ENCODE results near the gene CWC27. TPM values are rescaled to one million over a fixed set of nuclear protein-coding genes. Genes with fewer than 3 reads are reported as not detected.
"Not testable (repeated sequence)": the region's sequence is repeated elsewhere in the genome, so short reads cannot be mapped to it uniquely, and the experiment has no call there.

Gene CWC27
- total RNA-seq, 1 experiment from 2014 or later, result 12.6 TPM

GRCh38 chr5:64895748-64896147, 127.0 kb downstream of the CWC27 start:
- POLR2A ChIA-PET (ENCODE audit: unreplicated experiment), result no interaction called here
- intact Hi-C loops (cut with micrococcal nuclease), result no loop called here

GRCh38 chr5:64899838-64900237, 131.1 kb downstream of the CWC27 start:
- DNase-seq, result no peak
- no peaks in the 10 kb centered on the region for H3K27me3 ChIP-seq (ENCODE audit: low read length)
- CTCF ChIA-PET, result no interaction called here
- H3K9ac ChIP-seq (ENCODE audit: low read length), result no peak overlapping the region
- POLR2A ChIA-PET (ENCODE audit: unreplicated experiment), result no interaction called here
- H4K20me1 ChIP-seq (ENCODE audit: low read length), result no peaks in the 10 kb centered on the region
- no TSS peak for BruUV-seq (replicated peaks)
- no peaks in the 10 kb centered on the region for H3K79me2 ChIP-seq (ENCODE audit: low read length)
- H3F3A ChIP-seq (ENCODE audit: low read length, unreplicated experiment), result no peaks in the 10 kb centered on the region
- no peak for TF ChIP-seq EZH2phosphoT487 (IDR thresholded peaks at IDR 0.05; ENCODE audit: borderline replicate concordance, low read length)
- no peak for TF ChIP-seq CTCF (conservative IDR thresholded peaks at IDR 0.05; ENCODE audit: low read depth, low read length)
- no peak for TF ChIP-seq EZH2 (IDR thresholded peaks at IDR 0.05; ENCODE audit: low read length, unreplicated experiment)
- no peak overlapping the region for H2AFZ ChIP-seq (ENCODE audit: low read length)
- ATAC-seq, result no peak
- H3K4me1 ChIP-seq (ENCODE audit: insufficient read depth, low read length), result peaks cover 5% of the 10 kb centered on the region; the same call in 1 of the 2 replicates
- no peak overlapping the region for H3K4me2 ChIP-seq (ENCODE audit: low read length)
- H3K9me3 ChIP-seq (ENCODE audit: low read length), result no peaks in the 10 kb centered on the region
- no peaks in the 10 kb centered on the region for H3K9me2 ChIP-seq (replicated peaks; ENCODE audit: low read length)
- intact Hi-C loops (cut with micrococcal nuclease), result no loop called here
- no peaks in the 10 kb centered on the region for H3K36me3 ChIP-seq (ENCODE audit: low read depth, low read length)
- H3K27ac ChIP-seq (ENCODE audit: low read length), result no peak overlapping the region
- no peak overlapping the region for H3K4me3 ChIP-seq (ENCODE audit: low read length)

More at GRCh38 chr5:64895748-64896147, 127.0 kb downstream of the CWC27 start:
- Histone ChIP-seq H3K4me1 (ENCODE audit: insufficient read depth, low read length) (peaks cover 5% of the 10 kb centered on the region; the same call in 1 of the 2 replicates), H4K20me1 (ENCODE audit: low read length) (no peaks in the 10 kb centered on the region), H3K9me3 (ENCODE audit: low read length) (no peaks in the 10 kb centered on the region), H3K4me2 (ENCODE audit: low read length) (no peak overlapping the region), H3K36me3 (ENCODE audit: low read depth, low read length) (no peaks in the 10 kb centered on the region), H2AFZ (ENCODE audit: low read length) (no peak overlapping the region), H3K9me2 (replicated peaks; ENCODE audit: low read length) (no peaks in the 10 kb centered on the region), H3F3A (ENCODE audit: low read length, unreplicated experiment) (no peaks in the 10 kb centered on the region), H3K79me2 (ENCODE audit: low read length) (no peaks in the 10 kb centered on the region), H3K9ac (ENCODE audit: low read length) (no peak overlapping the region), H3K4me3 (ENCODE audit: low read length) (no peak overlapping the region), H3K27me3 (ENCODE audit: low read length) (no peaks in the 10 kb centered on the region), H3K27ac (ENCODE audit: low read length) (no peak overlapping the region)
- CTCF ChIA-PET, result no interaction called here
- ATAC-seq, result no peak
- no TSS peak for BruUV-seq (replicated peaks)
- TF ChIP-seq CTCF (conservative IDR thresholded peaks at IDR 0.05; ENCODE audit: low read depth, low read length) (no peak), EZH2 (IDR thresholded peaks at IDR 0.05; ENCODE audit: low read length, unreplicated experiment) (no peak), EZH2phosphoT487 (IDR thresholded peaks at IDR 0.05; ENCODE audit: borderline replicate concordance, low read length) (no peak)
- no peak for DNase-seq

GRCh38 chr5:64900618-64901017, 131.9 kb downstream of the CWC27 start:
- no peaks in the 10 kb centered on the region for H3K9me2 ChIP-seq (replicated peaks; ENCODE audit: low read length)
- no peaks in the 10 kb centered on the region for H3K79me2 ChIP-seq (ENCODE audit: low read length)
- no peak overlapping the region for H3K9ac ChIP-seq (ENCODE audit: low read length)
- no TSS peak for BruUV-seq (replicated peaks)
- H2AFZ ChIP-seq (ENCODE audit: low read length), result no peak overlapping the region
- no peaks in the 10 kb centered on the region for H3K27me3 ChIP-seq (ENCODE audit: low read length)
- H3K27ac ChIP-seq (ENCODE audit: low read length), result peak overlapping the region; percentile 47
- TF ChIP-seq EZH2 (IDR thresholded peaks at IDR 0.05; ENCODE audit: low read length, unreplicated experiment) (no peak), CTCF (conservative IDR thresholded peaks at IDR 0.05; ENCODE audit: low read depth, low read length) (no peak), EZH2phosphoT487 (IDR thresholded peaks at IDR 0.05; ENCODE audit: borderline replicate concordance, low read length) (no peak)
- H3K4me3 ChIP-seq (ENCODE audit: low read length), result no peak overlapping the region
- H3K4me2 ChIP-seq (ENCODE audit: low read length), result no peak overlapping the region
- H3K9me3 ChIP-seq (ENCODE audit: low read length), result no peaks in the 10 kb centered on the region
- ChIA-PET CTCF (no interaction called here), POLR2A (ENCODE audit: unreplicated experiment) (interaction anchor here (0.7 kb wide), 1 partner anchor 822 kb away, joined by 8 read pairs; no protein-coding TSS in a partner anchor)
- ATAC-seq (peak; percentile 96), DNase-seq (peak; percentile 52)
- H3K36me3 ChIP-seq (ENCODE audit: low read depth, low read length), result no peaks in the 10 kb centered on the region
- no peaks in the 10 kb centered on the region for H3F3A ChIP-seq (ENCODE audit: low read length, unreplicated experiment)
- H3K4me1 ChIP-seq (ENCODE audit: insufficient read depth, low read length), result peaks cover 5% of the 10 kb centered on the region; the same call in 1 of the 2 replicates
- intact Hi-C loops (cut with micrococcal nuclease), result no loop called here
- no peaks in the 10 kb centered on the region for H4K20me1 ChIP-seq (ENCODE audit: low read length)

GRCh38 chr5:64907399-64907798, 138.7 kb downstream of the CWC27 start:
- not testable (repeated sequence) for H3K4me3 ChIP-seq (ENCODE audit: low read length); H3K4me2 ChIP-seq (ENCODE audit: low read length)

More at GRCh38 chr5:64907399-64907798, 138.7 kb downstream of the CWC27 start:
- H3K27ac ChIP-seq (ENCODE audit: low read length); H3K9me3 ChIP-seq (ENCODE audit: low read length); DNase-seq; H4K20me1 ChIP-seq (ENCODE audit: low read length); CTCF ChIA-PET; H3K4me1 ChIP-seq (ENCODE audit: insufficient read depth, low read length); intact Hi-C loops (cut with micrococcal nuclease); ATAC-seq; H2AFZ ChIP-seq (ENCODE audit: low read length); POLR2A ChIA-PET (ENCODE audit: unreplicated experiment); H3K27me3 ChIP-seq (ENCODE audit: low read length); H3F3A ChIP-seq (ENCODE audit: low read length, unreplicated experiment); BruUV-seq (replicated peaks); H3K9ac ChIP-seq (ENCODE audit: low read length); H3K9me2 ChIP-seq (replicated peaks; ENCODE audit: low read length); H3K79me2 ChIP-seq (ENCODE audit: low read length); H3K36me3 ChIP-seq (ENCODE audit: low read depth, low read length): not testable (repeated sequence)

Measured in PC-3 (cell line).